Right hindlimb (tissue), 1 donor: ENCODE results near the gene AFF1.
A peak's percentile ranks its signal among the peaks of the same experiment; 100 is the strongest.
"Not testable (repeated sequence)": the region's sequence is repeated elsewhere in the genome, so short reads cannot be mapped to it uniquely, and the experiment has no call there.

Experiments
- DNase-seq: peaks from one replicate; pipeline ENCODE4 v3.0.0-alpha.2; 2018

Gene AFF1

GRCh38 chr4:87118826-87119225 is 184.0 kb downstream of the AFF1 start:
- no peak for DNase-seq

- DNase-seq: no peak
These were observed 185.2 kb downstream of the AFF1 start for GRCh38 chr4:87120010-87120409.

GRCh38 chr4:87120411-87121162 is 185.8 kb downstream of the AFF1 start:
- DNase-seq: no peak

DNA sequence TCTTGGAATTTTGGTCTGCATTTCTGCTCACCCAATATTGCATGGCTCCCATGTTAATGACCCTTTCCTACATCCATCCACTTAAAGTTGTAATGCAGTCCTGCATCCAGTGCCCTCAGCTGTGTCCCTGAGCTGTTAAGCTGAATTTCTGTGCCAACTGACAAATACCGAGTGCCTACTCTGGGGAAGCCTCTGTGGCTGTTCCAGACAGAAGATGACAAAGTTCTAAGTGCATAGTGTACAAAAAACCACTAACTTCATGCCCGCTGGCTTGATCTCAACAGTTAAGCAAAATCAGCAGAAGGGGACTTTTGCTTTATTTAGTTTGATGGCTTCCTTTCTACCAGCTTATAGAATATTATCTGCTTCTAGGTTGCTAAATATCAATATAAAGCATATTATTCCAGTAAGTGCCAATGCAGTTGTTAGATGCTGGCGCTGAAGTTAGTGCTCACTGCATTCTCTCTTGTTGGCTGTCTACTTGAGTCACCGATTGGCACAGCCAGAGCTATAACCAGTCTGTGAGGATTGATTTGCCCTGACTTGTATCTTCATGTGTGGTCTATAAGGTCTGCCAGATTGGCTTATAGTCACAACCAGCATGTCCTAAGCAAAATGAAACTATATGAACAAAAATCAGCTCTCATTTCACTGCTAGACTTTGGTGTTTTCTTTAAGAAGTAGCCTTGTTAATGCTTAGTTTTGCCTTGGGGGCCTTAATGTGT is 186.7 kb downstream of the AFF1 start:
- DNase-seq: no peak

- no peak for DNase-seq
These were observed 187.4 kb downstream of the AFF1 start for GRCh38 chr4:87122252-87122651.

GRCh38 chr4:87126056-87126455 is 191.2 kb downstream of the AFF1 start:
- DNase-seq: no peak

DNA sequence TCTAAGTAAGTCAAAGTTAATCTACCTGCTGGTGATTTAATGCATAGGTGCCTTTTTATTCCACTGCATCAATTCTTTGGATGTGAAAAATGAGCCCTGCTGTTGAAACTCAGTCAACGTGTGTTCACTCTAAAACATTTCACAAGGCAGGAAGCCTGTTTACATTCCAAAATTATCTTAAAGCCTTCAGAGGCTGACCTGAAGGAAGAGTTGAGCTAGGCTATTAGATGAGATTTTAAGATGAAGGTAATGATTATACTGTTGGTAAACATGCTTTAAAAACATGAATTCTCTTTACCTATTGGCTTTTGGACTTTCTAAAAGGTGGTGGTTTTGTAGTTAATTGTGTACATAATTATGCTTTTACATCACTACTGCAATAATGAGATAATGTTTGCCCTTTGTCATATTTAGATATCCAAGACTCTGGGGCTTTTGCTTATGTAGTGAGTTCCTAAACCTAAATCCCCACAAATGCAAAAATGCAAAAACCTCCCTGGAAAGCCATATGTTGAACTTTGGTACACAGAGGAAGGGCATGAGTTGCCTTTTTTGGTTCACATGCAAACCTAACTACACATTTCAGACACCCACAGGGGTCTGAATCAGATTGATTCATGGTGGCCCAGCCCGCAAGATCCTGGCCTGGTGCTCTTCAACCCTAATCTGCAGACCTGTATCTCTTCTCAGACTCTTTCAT is 193.3 kb downstream of the AFF1 start:
- DNase-seq: no peak

- no peak for DNase-seq
These were observed 194.9 kb downstream of the AFF1 start for GRCh38 chr4:87129681-87130080.

GRCh38 chr4:87130985-87131703 is 196.3 kb downstream of the AFF1 start:
- no peak for DNase-seq

- DNase-seq: no peak
These were observed 197.2 kb downstream of the AFF1 start for GRCh38 chr4:87132035-87132434.

DNA sequence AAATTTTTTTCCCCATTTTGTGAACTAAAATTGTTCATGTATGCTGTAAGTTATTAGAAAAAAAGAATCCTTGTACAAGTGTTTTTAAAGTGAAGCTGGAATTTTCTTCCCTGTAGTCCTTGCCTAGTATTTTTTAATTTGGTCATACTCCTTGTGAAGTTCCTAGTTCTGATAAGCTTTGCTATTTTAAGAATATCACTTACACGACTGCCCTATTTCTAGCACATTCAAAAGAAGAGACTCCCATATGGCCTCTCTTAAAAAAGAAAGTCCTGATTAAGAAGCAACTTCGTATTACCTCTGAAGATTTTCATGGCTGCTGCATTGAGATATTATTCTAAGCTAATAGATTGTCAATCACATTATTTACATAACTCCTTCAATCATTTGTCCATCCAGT is 198.4 kb downstream of the AFF1 start:
- no peak for DNase-seq

- DNase-seq: no peak
These were observed 199.3 kb downstream of the AFF1 start for GRCh38 chr4:87134122-87134521.

DNA sequence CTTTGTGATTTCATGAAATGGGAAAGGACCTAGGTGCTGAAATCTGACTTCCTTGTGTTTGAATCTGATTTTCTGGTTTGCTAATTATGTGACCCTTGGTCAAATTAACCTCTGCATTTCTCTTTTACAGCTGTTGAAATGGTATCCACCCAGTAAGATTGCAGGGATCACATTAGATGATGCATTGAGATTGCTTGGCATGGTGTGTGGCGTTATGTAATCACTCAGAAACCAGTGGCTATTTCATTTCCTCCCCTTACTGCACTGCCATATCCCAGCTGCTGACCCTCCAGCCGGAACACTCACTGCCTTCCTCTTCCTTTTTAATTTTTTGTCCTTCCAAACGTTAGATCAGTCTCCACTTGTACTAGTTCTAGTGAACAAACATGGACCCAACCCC is 206.6 kb downstream of the AFF1 start:
- DNase-seq: no peak

GRCh38 chr4:87144356-87144755 is 209.5 kb downstream of the AFF1 start:
- no peak for DNase-seq

DNA sequence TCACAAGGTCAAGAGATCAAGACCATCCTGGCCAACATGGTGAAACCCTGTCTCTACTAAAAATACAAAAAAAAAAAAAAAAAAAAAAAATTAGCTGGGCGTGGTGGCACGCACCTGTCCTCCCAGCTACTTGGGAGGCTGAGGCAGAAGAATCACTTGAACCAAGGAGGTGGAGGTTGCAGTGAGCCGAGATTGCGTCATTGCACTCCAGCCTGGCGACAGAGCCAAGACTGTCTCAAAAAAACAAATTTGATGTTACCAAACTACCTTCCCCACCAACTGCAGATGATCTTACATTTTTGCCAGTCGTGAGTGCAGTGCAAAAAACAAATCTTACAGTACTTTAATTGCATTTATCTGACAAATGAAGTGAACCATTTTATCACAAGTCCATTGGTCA is 211.1 kb downstream of the AFF1 start:
- DNase-seq: not testable (repeated sequence)

DNA sequence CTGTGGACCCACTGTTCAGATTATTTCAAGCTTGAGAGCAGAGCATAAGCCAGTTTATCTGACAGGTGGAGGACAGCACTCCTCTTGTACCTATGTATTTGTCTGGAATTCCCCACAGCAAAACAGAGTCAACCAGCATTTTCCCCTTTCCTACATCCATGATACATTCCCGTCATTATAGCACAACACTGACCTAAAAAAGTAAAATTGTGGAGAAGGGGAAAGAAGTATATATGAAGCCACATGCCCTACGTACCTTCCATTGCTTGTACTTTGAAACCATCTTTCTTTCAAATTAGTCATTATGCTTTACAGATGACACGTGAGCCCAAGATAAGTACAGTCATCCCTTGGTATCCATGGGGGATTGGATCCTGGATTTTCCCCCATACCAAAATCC is 212.3 kb downstream of the AFF1 start:
- no peak for DNase-seq

- no peak for DNase-seq
These were observed 215.9 kb downstream of the AFF1 start for GRCh38 chr4:87150498-87151261.

DNA sequence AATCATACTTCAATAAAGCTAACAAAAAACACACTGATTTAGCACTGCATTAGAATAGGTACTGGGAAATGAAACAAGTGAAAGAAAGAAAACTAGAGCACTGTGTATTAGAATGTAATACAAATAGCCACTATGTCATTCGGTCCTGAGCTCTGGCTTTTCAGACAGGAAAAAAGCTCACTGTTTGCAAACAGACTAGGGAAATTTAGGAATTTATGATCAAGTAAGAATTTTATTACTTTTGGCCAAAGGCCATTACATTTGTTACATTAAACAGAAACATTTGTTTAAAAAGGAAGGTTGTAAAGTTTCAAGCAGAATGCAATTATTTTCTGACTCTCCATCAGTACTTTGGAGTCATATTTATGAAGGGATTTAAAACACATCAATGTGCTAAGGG is 216.9 kb downstream of the AFF1 start:
- no peak for DNase-seq

DNA sequence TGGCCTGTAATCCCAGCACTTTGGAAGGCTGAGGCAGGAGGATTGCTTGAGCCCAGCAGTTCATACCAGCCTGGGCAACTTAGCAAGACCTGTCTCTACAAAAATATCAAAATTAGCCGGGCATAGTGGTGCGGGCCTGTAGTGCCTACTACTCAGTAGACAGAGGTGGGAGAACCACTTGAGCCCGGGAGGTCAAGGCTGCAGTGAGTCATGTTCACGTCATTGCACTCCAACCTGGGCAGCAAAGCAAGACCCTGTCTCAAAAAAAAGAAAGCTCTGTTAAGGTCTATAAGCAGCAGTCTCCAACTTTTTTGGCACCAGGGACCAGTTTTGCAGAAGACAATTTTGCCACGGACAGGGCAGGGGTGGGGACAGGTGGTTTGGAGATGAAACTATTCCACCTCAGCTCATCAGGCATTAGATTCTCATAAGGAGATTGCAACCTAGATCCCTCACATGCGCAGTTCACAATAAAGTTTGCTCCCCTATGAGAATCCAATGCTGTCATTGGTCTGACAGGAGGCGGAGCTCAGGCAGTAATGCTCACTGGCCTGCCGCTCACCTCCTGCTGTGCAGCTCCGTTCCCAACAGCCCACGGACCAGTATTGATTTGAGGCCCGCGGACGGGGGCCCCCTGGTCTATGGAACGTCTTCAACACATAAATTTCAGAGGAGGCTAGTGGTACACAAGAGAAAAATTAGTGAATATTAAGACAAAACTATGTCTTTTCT is 217.7 kb downstream of the AFF1 start:
- DNase-seq: peak; percentile 54

- DNase-seq: no peak
These were observed 218.5 kb downstream of the AFF1 start for GRCh38 chr4:87153078-87153870.

- DNase-seq: no peak
These were observed 231.1 kb downstream of the AFF1 start for GRCh38 chr4:87165892-87166291.
